GM21786 (cell line): ENCODE measurements around the gene SPOCK2.
"Not testable (repeated sequence)": the region's sequence is repeated elsewhere in the genome, so short reads cannot be mapped to it uniquely, and the experiment has no call there.

Source experiments
- ATAC-seq: cut with Tn5 transposase; IDR thresholded peaks from one replicate; pipeline ENCODE4 v1.9.1; 2021; ENCODE audit not compliant: unreplicated experiment

SPOCK2 gene, protein sequence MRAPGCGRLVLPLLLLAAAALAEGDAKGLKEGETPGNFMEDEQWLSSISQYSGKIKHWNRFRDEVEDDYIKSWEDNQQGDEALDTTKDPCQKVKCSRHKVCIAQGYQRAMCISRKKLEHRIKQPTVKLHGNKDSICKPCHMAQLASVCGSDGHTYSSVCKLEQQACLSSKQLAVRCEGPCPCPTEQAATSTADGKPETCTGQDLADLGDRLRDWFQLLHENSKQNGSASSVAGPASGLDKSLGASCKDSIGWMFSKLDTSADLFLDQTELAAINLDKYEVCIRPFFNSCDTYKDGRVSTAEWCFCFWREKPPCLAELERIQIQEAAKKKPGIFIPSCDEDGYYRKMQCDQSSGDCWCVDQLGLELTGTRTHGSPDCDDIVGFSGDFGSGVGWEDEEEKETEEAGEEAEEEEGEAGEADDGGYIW

DNA sequence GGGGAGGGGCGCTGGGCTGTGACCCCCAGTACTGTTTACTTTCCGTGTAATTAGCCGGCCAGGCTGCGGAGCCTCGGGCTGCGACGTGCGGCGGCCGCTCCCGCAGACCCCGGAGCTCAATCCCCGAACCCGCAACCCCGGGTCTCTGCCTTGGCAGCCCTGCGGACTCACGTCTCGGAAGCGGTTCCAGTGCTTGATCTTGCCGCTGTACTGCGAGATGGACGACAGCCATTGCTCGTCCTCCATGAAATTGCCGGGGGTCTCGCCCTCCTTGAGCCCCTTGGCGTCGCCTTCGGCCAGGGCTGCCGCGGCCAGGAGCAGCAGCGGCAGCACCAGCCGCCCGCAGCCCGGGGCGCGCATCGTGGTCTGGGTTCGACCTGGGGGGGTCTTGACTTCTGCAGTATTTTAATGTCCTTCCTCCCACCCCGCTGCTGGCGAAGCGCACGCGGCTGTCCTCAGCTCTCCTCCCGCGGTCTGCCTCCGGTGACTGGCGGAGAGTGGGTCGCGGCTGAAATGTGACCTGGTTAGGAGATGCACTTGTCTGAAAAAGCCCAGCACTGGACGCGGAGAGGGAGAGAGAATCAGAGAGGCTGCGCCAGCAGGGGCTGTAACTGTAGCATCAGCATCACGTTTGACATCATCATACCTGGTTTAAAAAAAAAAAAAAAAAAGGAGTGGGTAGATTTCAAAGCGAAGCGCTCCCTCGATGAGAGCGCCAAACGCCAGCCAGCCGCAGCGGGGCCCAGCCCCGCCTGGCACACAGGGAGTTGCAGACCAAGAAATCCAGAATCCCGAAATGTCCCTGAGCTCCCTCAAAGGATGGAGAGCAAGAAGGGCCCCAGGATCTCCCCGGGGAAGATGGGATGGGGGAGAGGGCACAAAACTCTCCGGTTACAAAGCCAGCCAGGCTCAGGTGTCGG is at the start of gene SPOCK2:
Gene SPOCK2 (minus strand): TSS at position 583 of the 920 bp plus-strand sequence. CDS start 223 bp downstream, at position 360.
- ATAC-seq = no peak

GRCh38 chr10:72137583-72137982 is 49.2 kb upstream of the SPOCK2 start:
- ATAC-seq = no peak

- ATAC-seq = not testable (repeated sequence)
Measured at GRCh38 chr10:72136225-72136624, 47.9 kb upstream of the SPOCK2 start.

- ATAC-seq = no peak
Measured at GRCh38 chr10:72134785-72135767, 46.7 kb upstream of the SPOCK2 start.

DNA sequence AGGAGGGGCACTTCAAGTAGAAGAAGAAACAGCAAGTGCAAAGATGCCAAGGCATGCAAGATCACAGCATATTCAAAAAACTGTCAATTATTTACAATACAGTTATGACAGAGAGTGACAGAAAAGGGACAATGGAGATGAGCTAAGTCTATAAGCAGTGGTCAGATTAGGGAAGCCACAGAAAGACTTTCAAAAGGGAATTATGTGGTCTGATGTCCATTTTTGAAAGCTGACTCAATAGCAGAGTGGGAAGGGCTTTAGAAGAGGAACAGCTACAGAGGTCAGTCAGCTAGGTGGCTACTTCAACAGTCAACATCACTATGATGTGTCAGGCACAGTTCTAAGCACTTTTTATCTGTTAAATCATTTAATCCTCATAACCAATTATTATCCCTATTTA is 45.2 kb upstream of the SPOCK2 start:
- peak; percentile 82 for ATAC-seq

DNA sequence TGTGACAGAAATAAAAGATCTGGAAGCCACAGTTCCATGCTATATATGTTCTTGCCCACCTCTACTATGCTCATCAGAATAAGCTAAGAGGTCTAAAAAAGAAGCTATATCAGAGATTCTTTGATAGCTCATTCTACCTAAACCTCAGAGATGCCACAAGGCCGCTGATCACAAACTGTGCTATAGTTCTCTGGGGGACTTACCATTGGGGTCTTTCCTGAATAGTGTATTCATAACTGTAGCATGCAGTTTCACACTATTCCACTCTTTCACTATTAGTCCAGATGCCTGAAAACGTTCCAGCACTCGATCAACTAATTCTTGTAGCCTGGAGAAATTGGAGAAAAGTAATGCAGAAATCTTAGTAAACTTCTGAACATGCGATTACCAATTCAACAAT is 44.5 kb upstream of the SPOCK2 start:
- ATAC-seq = no peak

- ATAC-seq = no peak
Measured at GRCh38 chr10:72127571-72127970, 39.2 kb upstream of the SPOCK2 start.

DNA sequence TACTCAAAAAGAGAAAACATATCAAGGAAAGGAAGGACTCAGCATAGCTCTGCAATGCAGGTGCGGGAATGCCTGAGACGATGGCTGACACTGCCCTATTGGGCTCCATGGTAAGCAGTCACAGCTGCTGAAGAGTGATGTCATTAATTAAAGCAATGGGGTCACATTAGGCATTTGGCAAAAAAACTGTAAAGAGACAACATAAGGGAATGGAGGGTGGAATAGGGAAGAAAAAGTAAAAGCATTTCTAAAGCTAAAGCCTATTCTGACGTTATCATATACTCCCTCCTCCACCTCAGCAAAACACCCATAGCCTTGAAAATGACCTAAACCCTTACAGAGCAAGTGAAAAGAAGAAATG is 38.5 kb upstream of the SPOCK2 start:
- ATAC-seq = no peak

DNA sequence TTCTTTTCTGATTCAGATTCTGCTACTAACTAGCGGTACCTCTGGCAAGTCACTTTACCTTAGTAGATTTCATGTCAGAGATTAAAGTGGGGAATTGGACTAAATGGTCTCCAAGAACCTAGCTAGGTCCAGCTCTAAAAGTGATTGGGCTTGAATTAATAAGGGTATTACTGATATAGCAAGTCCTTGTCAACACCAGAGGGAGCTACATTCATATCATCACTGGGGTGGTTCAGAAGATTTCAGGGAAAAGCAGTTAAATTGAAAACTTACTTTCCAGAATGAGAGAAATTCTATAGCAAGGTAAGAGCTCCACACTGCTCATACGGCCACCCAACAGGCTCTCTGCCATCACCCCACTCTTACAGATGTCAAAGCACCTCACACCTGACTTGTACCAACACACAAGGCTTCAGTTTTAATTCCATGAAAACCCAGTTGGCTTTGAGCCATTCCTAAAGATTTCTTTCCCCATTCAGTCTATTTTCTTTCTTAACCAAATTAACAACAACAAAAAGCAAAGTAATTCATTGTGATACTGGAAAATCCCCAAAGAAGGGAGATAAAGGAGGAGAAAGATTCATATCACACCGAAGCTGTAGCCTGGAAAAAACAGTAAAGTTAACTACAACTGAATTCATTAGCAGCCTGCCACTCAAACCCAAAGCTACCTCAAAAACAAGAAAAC is 38.0 kb upstream of the SPOCK2 start:
- ATAC-seq = no peak

- ATAC-seq = no peak
Measured at GRCh38 chr10:72124989-72125388, 36.6 kb upstream of the SPOCK2 start.

- no peak for ATAC-seq
Measured at GRCh38 chr10:72124381-72124780, 36.0 kb upstream of the SPOCK2 start.

- ATAC-seq = no peak
Measured at GRCh38 chr10:72123616-72124015, 35.3 kb upstream of the SPOCK2 start.

DNA sequence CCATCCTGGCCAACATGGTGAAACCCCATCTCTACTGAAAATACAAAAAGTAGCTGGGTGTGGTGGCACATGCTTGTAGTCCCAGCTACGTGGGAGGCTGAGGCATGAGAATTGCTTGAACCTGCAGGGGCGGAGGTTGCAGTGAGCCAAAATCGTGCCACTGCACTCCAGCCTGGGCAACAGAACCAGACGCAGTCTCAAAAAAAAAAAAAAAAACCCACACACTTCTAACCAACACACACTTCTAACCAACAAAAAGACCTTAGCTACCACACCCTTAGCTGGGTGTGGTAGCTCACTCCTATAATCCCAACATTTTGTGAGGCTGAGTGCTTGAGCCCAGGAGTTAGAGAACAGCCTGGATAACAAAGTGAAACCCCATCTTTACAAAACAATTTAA is 33.9 kb upstream of the SPOCK2 start:
- no peak for ATAC-seq

GRCh38 chr10:72121389-72121788 is 33.0 kb upstream of the SPOCK2 start:
- no peak for ATAC-seq

GRCh38 chr10:72116372-72116771 is 28.0 kb upstream of the SPOCK2 start:
- no peak for ATAC-seq

DNA sequence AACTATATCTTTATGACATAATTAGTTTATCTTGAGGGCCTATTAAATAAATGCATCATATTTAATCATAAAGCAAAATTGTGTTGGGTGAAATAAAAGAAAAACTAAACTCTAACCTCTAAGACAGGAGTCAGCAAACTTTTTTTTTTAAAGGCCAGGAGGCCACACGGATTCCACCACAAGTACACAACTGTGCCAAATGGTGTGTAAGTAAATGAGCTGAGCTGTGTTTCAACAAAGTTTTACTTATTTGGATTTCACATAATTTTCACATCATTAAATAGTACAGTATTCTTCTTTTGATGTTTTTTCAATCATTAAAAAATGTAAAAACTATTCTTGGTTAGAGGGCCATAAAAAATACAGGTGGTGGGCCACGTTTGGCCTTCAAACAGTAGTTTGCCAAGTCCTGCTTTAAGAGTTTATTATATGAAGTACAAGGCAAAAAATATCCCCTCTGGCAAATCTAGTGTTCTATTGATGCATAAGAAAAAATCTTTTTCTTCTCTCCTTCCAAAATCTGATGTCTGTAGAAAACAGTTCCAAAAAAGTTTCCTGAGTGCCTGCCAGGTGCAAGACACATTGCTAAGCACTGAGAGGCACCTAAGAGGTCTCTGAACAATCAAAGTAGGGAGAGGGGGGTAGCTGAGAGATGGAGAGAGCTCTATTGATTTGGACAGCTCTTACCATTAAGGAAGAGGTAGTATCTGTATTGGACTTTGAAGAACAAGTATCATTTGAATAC is 26.5 kb upstream of the SPOCK2 start:
- ATAC-seq = no peak

DNA sequence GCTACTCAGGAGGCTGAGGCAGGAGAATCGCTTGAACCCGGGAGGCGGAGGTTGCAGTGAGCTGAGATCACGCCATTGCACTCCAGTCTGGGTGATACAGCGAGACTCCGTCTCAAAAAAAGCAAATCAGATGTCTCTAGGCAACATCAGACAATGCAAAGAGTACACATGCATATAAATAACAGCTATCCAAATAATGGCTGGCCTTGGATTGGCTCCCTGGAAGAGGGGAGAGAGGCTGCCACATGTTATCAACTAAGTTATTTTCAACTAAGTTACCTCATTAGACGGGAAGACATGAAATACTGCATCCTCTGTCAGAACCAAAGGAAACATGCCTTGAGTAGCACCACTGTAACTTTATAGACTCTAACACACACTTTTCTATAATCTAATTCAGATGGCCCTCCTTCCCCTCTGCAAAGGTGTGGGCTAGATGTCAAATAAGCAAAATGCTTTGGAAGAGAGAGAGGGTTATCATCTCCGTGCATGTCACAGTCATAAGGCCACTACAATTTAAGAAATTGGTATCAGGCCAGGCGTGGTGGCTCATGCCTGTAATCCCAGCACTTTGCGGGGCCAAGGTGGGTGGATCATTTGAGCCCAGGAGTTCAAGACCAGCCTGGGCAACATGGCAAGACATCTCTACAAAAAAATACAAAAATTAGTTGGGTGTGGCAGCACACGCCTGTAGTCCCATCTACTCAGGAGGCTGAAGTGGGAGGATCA is 22.5 kb upstream of the SPOCK2 start:
- ATAC-seq = no peak

- no peak for ATAC-seq
Measured at GRCh38 chr10:72109636-72110157, 21.3 kb upstream of the SPOCK2 start.
